NCI-H510A treated with DMSO at 0.1 percent for 48 hours (cell line): ENCODE measurements around the gene ECI1.
A peak's percentile ranks its signal among the peaks of the same experiment; 100 is the strongest.
"Not testable (repeated sequence)": the region's sequence is repeated elsewhere in the genome, so short reads cannot be mapped to it uniquely, and the experiment has no call there.

ENCODE experiments used
- DNase-seq: peaks from one replicate; lab custom pipeline; 2025; lab: John Stamatoyannopoulos, UW

Gene ECI1

DNA sequence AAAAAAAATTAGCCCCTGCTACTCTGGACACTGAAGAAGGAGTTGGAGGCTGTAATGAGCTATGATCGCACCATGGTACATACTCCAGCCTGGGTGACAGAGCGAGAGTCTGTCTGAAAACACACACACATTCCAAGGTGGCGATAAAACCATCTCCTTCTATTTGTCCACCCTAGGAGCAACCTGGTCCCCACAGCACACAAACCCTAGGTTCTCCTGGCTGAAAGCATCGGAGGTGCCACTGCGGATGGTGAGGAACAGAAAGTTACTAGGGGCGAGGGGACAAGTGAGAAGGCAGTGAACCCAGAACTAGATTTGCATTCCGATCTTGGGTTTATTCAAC is 1.4 kb upstream of the ECI1 start:
- no peak for DNase-seq

DNA sequence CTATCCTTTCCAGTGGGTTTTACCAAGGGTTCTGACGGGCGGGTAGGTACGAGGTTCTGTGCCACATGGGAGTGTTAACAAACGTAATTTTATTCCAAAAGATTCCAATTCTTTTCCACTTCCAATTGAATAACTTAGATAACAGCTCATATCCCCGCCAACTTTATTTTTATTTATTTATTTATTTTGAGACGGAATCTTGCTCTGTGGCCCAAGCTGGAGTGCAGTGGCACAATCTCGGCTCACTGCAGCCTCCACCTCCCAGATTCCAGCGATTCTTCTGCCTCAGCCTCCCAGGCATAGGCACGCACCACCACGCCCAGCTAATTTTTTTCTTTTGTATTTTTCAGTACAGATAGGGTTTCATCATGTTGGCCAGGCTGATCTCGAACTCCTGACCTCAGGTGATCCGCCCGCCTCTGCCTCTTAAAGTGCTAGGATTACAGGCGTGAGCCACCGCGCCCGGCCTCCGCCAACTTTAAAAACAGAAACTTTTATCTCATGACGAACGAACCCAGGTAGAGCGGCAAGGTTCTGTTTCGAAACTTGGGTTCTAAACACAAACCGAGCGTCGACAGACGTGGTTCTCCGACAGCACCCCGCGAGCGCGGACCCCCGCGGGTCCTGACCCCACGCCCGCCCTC is 613 bp downstream of the ECI1 start:
- DNase-seq, result peak; percentile 28

DNA sequence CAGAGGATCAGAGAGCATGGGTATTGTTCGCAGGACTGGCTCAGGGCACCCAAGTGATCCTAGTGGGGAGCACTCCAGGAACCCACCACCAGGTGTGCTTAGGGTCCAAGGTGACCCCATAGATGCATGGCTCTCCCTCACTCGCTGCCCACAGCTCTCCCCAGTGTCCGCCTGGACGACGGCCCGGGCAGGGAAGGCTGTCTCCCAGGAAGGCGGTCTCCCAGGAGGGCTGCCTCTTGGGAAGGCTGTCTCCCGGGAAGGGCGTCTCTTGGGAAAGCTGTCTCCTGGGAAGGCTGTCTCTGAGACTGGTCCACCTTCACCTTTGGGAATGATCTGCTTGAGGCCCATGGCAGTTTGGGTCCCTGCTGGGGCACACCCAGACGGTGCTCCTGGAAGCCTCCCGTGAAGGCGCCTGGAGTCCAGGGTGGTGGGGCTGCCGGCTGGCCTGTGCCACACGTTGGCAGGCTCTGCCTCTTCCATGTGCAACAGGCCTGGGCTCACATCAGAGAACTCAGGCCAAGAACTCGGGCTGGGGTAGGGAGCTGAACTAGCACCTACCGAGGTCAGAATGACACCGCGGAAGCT is 5.0 kb downstream of the ECI1 start:
- DNase-seq, result no peak

DNA sequence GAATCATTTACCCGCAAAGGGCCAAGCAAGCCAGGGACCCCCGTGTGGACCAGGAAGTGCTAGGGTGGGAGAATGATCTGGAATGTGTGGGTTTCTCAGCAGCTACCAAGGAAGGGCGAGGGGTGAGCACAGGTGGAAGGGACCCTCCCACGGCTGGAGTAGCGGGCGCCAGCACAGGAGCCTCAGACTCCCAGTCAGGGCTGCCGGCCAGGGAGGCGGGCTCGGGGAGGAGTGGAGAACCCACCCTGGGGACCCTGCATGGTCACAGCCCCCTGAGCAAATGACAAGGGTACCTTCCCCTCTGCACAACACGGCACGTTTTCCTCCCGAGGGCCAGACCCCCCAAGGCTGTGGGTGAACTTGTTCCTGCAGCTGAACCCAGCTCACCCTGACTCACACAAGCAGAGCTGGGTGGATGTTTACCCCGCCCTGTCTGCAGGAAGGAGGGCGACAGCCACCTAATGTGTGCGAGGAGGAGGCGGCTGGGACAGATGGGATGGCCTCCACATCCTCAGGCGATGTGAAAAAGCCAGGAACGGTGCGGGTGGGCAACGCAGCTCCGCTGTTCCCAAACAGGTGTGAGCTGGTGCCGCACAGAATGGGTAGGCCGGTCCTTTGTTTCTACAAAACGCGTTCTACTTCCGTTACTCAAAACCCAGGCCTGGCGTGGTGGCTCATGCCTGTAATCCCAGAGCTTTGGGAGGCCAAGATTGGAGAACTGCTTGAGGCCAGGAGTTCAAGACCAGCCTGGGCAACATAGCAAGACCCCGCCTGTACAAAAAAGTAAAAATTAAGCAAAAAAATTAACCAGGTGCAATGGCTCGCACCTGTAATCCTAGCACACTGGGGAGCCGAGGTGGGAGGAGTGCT is 6.2 kb downstream of the ECI1 start:
- DNase-seq, result no peak

DNA sequence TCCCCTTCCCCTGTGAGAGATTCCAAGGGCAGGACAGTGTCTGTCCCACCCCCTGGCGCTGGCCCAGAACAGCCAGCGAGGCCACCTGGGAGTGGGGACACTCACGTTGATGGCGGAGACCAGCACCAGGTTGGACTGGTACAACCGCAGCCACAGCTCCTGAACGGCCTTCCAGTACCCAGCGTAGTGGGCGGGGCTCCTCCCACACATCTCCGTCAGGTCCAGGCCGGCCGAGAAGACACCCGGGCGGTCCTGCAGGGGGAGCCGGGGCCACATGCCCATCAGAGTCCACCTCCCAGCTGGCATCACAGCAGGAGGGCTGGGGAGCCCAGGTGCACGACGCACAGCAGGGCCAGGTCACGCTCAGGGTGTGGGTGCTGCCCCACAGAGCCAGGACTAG is 7.1 kb downstream of the ECI1 start:
- DNase-seq, result peak; percentile 6

DNA sequence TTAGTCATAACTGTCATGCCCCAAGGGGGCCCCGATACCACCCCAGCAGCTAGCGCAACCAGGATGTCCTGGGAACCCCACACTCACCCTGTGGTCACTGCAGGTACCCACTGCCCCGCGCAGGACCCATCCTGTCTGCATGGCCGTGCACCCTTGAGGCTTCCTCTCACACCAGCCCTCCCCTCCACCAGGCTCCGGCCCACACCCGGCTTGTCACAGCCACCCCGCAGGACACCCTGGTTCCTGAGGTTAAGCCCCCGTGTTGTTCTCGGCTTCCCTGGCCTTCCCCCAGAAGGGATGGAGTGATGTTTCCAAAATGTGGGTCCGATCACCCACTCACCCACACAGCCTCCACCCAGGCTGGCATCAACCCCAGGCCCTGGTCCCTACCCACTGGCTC is 7.6 kb downstream of the ECI1 start:
- no peak for DNase-seq

DNA sequence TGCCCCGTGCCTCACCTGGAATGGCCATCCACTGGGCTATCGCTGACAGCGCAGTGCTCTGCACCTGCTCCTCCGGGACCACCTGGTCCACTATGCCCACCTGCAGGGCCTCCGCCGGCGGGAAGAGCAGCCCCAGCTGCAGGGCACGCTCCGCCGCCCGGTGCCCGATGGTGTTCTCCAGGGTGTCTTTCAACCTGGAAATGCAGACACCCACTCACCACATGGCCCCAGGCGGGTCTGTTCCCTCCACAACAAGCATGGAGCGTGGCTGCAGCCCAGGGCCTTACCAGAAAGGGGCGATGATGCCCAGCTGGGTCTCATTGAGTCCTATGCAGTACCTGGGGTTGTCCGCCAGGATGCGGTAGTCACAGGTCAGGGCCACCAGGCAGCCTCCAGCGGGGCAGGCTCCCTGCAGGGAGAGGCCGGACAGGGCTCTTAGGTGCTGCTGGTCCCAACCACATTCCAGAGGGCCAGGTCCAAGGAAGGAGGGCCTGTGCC is 8.3 kb downstream of the ECI1 start:
- no peak for DNase-seq

DNA sequence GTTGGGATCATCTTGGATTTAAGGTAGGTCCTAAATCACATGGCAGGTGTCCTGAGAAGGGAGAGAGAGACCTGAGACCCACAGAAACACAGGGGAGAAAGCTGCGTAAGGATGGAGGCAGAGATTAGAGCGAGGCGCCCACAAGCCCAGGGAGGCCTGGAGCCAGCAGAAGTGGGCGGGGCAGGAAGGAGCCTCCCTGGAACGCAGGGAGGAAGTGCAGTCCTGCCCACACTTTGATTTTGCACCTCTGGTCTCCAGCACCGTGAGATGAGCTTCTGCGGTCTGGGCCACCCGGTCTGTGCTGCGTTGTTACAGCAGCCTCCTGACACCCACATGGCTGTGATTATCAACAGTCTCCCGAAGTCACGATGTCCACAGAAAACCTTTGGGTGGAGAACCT is 8.8 kb downstream of the ECI1 start:
- DNase-seq, result no peak

DNA sequence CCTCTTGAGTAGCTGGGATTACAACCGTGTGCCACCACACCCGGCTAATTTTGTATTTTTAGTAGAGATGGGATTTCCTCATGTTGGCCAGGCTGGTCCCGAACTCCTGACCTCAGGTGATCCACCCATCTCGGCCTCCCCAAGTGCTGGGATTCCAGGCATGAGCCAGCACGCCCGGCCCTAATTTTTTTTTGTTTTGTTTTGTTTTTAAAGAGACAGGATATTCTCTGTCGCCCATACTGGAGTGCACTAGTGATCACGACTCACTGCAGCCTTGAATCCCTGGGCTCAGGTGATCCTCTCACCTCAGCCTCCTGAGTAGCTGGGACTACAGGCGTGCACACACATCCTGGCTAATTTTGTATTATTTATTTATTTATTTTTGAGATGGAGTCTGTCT is 11.1 kb downstream of the ECI1 start:
- not testable (repeated sequence) for DNase-seq

DNA sequence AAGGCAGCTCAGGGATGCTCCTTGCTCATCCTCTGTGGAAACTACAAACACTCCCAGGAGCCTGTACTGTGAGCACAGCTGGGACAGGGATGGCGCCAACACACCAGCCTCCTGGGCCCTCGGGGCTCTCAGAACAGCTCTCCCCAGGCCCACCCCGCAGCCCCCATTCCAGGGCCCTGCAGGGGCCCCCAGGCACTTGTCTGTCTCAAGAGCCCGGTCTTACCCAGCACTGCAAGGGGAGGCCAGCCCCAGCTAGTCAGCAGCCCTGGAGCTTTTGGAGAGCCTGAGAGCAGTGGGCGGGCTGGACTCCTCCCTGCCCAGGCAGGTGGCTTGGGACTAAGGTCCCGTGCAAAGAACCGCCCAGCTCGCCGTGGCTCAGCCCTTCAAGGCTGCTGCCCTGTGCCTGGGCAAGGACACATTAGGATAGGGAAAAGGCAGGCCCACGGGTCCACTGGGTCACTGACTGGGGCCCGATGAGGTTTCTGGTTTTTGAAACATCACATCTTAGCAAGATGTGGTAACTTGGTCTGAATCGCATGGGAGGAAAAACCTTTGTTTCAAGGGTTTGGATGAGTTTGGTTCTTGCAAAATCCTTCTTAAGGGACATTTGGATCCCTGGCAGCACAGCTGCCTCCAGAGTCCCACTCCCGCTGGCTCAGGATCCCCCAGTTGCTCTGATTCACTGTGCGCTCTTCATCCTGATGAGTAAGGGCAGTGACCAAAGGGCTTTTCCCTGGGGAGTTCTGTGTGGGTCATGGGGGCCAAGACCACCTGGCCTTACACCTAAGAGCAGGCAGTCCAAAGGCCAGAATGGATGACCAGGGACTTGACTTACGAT is 12.3 kb downstream of the ECI1 start:
- peak; percentile 20 for DNase-seq

DNA sequence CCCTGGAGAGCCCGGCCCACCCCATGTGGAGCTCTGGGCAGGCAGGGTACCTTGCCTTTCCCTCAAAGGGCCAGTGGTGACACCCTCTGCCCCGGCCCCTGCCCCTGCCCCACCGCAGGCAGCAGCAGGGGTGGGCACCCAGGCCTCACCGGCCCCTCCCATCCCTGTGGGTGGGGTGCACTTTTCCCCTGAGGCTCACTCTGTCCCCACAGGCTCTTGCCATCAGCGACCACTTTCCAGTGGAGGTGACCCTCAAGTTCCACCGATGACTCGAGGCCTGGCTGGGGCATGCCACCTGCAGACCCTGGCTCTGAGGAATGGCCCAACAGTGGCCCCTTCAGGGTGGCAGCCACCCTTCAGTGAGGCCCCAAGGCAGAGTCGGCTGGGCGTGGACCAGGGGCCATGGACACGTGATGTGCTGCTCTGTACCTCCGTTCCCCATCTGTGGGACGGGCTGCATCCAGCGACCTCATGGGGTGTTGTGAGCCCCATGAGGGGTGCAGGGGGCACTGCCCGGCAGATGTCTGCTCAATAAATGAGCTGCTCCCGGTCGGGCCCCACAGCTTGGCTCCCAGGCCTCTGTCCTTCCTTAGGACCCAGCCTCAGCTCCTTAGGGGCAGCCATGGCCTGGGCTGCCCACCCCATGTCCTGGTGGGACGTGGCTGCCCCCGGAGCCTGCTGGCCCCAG is 13.1 kb downstream of the ECI1 start:
- DNase-seq, result no peak

DNA sequence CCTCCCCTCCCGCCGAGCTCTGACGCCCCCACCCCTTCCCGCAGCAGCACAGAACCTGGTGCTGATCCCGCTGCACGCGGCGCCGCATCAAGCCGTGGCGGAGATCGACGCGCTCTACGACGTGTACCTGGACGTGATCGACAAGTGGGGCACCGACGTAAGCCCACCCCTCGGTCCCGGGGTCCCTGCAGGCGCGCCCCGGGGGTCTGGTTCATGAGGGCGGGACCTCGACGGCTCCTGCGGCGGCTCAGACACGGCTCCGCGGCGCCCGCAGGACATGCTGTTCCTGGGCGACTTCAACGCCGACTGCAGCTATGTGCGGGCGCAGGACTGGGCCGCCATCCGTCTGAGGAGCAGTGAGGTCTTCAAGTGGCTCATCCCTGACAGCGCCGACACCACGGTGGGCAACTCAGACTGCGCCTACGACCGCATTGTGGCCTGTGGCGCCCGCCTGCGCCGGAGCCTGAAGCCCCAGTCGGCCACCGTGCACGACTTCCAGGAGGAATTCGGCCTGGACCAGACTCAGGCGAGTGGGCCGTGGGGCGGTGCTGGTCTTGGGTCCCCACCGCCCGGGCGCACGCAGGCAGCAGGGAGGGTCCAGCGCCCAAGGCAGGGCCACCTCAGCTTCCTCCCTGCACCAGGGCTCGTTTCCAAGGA is 13.8 kb downstream of the ECI1 start:
- no peak for DNase-seq

DNA sequence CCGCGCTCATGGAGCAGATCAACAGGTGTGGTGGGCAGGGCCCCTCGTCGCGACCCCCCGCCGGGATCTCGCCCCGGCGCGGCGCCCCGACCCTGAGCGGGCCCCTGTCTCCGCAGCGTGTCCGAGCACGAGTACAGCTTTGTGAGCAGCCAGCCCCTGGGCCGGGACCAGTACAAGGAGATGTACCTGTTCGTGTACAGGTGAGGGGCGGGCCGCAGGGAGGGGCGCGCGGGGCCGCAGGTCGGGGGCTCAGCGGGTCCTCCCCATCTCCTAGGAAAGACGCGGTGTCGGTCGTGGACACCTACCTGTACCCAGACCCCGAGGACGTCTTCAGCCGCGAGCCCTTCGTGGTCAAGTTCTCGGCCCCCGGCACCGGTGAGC is 14.3 kb downstream of the ECI1 start:
- DNase-seq, result no peak

DNA sequence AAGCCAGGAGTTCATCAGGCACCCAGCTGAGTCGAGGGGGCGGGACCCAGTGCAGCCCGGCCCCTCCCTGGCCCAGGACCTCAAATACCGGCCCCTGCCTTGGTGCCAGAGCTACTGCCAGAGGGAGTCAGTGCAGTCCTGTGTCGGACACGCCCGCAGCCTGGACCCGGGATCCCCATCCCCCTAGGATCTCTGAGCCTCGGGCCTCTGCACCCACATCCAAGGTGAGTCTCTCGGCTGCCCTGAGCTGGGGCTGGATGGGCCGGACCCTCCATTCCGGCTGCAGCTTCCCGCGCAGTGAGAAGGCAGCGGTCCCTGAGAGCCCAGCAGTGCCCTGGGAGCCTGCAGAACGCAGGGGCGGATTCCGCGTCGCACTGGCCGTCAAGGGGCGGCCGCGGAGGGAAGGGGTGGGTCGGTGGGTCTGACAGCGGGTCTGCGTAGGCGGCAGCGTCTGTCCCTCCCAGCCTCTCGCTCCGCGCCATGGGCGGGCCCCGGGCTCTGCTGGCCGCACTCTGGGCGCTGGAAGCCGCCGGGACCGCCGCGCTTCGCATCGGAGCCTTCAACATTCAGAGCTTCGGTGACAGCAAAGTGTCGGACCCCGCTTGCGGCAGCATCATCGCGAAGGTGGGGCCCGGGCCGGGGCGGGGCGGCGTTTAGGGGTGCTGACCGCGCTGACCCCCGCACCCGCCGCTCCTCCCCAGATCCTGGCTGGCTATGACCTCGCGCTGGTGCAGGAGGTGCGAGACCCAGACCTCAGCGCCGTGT is 14.9 kb downstream of the ECI1 start, which contains the start of gene DNASE1L2:
Gene DNASE1L2, plus strand, starts transcription at position 108 of the 765 bp plus-strand sequence. Its CDS starts 373 bp downstream, at position 481.
- no peak for DNase-seq

DNA sequence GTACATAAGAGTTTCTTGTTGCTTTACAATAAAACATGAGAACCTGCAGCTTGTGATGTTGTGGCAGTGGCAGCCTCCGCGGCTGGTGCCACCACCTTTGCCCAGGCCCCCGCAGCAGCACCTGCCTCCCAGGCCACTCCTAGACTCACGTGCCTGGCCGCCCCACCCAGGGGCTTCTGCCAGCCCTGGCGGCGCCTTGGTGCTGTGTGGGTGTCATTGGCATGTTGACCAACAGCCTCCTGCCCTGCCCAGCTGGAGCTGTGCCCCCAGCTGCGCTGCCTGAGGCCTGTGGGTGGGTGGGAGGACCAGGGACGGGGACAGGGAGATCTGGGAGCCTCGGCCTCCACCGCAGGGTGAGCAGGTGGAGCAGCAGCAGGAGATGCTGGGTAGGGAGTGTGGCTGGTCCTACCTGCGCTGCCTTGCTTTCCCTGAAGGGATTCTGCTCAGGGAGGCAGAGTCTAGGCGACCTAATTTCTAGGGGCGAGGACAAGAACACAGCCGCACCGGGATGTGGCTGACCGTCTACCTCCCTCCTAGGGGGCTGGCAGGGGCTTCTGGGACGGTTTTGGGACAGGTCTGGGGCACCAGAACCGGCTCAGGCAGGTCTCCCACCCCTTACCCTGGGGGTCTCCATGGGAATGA is 15.6 kb downstream of the ECI1 start:
- DNase-seq, result no peak

DNA sequence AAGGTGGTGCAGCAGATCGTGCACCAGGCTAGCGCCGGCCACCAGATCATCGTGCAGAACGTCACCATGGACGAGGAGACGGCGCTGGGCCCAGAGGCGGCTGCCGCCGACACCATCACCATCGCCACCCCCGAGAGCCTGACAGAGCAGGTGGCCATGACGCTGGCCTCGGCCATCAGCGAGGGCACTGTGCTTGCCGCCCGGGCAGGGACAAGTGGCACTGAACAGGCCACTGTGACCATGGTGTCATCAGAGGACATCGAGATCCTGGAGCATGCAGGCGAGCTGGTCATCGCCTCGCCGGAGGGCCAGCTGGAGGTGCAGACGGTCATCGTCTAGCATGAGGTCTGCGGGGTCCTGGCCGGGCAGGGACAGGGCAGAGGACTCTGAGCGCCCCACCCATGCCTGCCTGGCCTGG is 16.1 kb downstream of the ECI1 start:
- DNase-seq, result no peak

DNA sequence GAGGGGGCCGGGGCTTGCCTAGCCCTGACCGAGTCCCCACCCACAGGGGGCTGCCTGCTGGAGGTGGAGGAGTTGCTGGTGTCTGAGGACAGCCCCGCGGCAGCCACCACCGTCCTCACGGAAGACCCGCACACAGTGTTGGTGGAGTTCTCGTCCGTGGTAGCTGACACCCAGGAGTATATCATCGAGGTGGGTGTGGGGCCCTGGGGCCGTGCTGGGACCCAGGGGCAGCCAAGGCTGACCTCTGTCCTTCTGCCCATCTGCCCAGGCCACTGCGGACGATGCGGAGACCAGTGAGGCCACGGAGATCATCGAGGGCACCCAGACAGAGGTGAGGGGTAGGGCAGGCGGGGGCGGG is 16.6 kb downstream of the ECI1 start:
- no peak for DNase-seq

DNA sequence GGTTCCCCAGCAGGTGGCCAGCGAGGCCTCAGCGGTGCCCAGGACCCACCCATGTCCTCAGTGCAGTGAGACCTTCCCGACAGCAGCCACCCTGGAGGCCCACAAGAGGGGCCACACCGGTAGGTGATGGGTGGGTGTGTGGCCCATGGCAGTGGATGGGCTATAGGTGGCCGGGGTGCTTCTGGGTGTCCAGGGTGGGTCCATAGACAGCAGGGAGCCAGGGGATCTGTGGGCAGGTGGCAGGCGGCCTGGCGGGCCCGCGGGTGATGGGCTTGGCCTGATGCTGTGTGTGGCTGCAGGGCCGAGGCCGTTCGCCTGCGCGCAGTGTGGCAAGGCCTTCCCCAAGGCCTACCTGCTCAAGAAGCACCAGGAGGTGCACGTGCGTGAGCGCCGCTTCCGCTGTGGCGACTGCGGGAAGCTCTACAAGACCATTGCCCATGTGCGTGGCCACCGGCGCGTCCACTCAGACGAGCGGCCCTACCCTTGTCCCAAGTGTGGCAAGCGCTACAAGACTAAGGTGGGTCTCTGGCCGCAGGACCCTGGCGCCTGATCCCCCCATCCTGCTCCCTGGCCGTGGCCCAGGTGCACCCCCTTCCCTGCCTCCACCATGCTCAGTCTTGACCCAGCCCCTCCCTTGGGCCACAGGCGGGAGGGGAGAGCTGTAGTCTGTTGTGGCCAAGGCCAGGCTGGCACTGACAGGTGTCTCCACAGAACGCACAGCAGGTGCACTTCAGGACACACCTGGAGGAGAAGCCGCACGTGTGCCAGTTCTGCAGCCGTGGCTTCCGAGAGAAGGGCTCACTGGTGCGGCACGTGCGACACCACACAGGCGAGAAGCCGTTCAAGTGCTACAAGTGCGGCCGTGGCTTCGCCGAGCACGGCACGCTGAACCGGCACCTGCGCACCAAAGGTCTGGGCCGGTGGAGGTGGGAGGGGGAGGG is 17.2 kb downstream of the ECI1 start:
- peak; percentile 56 for DNase-seq
